Measurements from ENCODE around the gene TMEM51. TPM values are rescaled to one million over a fixed set of nuclear protein-coding genes. Genes with fewer than 3 reads are reported as not detected.

The TMEM51 gene
- total and polyA plus RNA-seq, 2 of the 4 experiments (the other 2 are of a cell fraction): 2.7 to 10.2 TPM

GRCh38 chr1:15152318-15153183 lies 996 bp upstream of the TMEM51 start:
- H2BK20ac ChIP-seq (ENCODE audit: low read depth, low read length): no peak overlapping the region
- peak overlapping the region; percentile 64 for H3K27ac ChIP-seq (ENCODE audit: insufficient read depth, low read length)
- TF ChIP-seq ELK1 (IDR thresholded peaks at IDR 0.05; ENCODE audit: borderline replicate concordance, low read depth, low read length): no peak
- no peak for TF ChIP-seq USF2 (IDR thresholded peaks at IDR 0.05; ENCODE audit: low read depth, low read length)
- TF ChIP-seq FOS (IDR thresholded peaks at IDR 0.05; ENCODE audit: low read depth, low read length): no peak
- peak; percentile 49; the same call in 1 of the 2 replicates for TF ChIP-seq MXI1 (IDR thresholded peaks at IDR 0.05; ENCODE audit: borderline replicate concordance, low read depth, low read length)
- TF ChIP-seq CEBPB (IDR thresholded peaks at IDR 0.05; ENCODE audit: low read depth, low read length): no peak
- TF ChIP-seq RAD21 (IDR thresholded peaks at IDR 0.05; ENCODE audit: low read length): peak; percentile 83
- TF ChIP-seq MAFK (IDR thresholded peaks at IDR 0.05; ENCODE audit: low read depth, low read length): no peak
- no peak for TF ChIP-seq NFE2L2 (IDR thresholded peaks at IDR 0.05; ENCODE audit: low read depth, low read length)
- peak; percentile 36; the same call in 1 of the 2 replicates for TF ChIP-seq POLR2A (IDR thresholded peaks at IDR 0.05; ENCODE audit: low read depth, low read length)
- no peak for TF ChIP-seq RFX5 (IDR thresholded peaks at IDR 0.05; ENCODE audit: low read depth, low read length)
- peak; percentile 85 for TF ChIP-seq CTCF (conservative IDR thresholded peaks at IDR 0.05; ENCODE audit: low read depth, low read length)
- peak; percentile 86 for TF ChIP-seq SMC3 (IDR thresholded peaks at IDR 0.05; ENCODE audit: low read depth, low read length)
- TF ChIP-seq RCOR1 (IDR thresholded peaks at IDR 0.05; ENCODE audit: insufficient replicate concordance, low read length): no peak

More at GRCh38 chr1:15152318-15153183, 996 bp upstream of the TMEM51 start:
- intact Hi-C loops (cut with micrococcal nuclease): loop anchor here (1.0 to 2.0 kb wide), 3 partner anchors 60 to 278 kb away; no protein-coding TSS in a partner anchor
- ChIA-PET CTCF (interaction anchor here (0.7 to 2.4 kb wide), 15 partner anchors 10 to 160 kb away, joined by 3 to 14 read pairs (median 3); no protein-coding TSS in a partner anchor), POLR2A (ENCODE audit: unreplicated experiment) (no interaction called here)
- Histone ChIP-seq H2BK120ac (ENCODE audit: low read depth, low read length) (no peak overlapping the region), H2BK5ac (ENCODE audit: low read depth, low read length, poor library complexity, severe bottlenecking) (no peak overlapping the region), H3K4me3 (ENCODE audit: insufficient read depth, low read depth, low read length) (peak overlapping the region; percentile 80), H2AFZ (replicated peaks; ENCODE audit: low read length, poor library complexity) (peak overlapping the region; percentile 84), H4K5ac (ENCODE audit: low read depth, low read length) (no peak overlapping the region), H3K36me3 (ENCODE audit: control insufficient read depth, insufficient read depth, low read length) (peaks cover 2% of the 10 kb centered on the region), H3K79me1 (ENCODE audit: low read depth in 1 of 2, low read length in 2 of 2) (peaks cover 27 to 35% of the 10 kb centered on the region in 2 experiments), H3K9me1 (ENCODE audit: insufficient read depth, low read length) (peaks cover 17% of the 10 kb centered on the region), H3K27me3 (ENCODE audit: control insufficient read depth, insufficient read depth, low read length) (0 out of 2 replicates have a peak, but pooled peaks cover 3% of the 10 kb centered on the region), H3K9me3 (ENCODE audit: control insufficient read depth, insufficient read depth, low read length) (peaks cover 3% of the 10 kb centered on the region; the same call in 1 of the 2 replicates), H4K20me1 (ENCODE audit: insufficient read depth, low read length) (peaks cover 6% of the 10 kb centered on the region; the same call in 1 of the 2 replicates), H3K56ac (ENCODE audit: extremely low read depth, insufficient read depth, low read length) (no peak overlapping the region), H3K4me1 (ENCODE audit: control insufficient read depth, insufficient read depth, low read length) (peaks cover 19% of the 10 kb centered on the region), H3K18ac (ENCODE audit: low read depth, low read length) (no peak overlapping the region; the same call in 1 of the 2 replicates), H2AK9ac (replicated peaks; ENCODE audit: low read depth, low read length, poor library complexity) (peak overlapping the region; percentile 85), H2BK15ac (ENCODE audit: low read depth, low read length) (no peak overlapping the region), H4K8ac (ENCODE audit: low read depth in 2 of 2, low read length in 2 of 2) (peak overlapping the region in 1 of 2 experiments; percentile 7; a peak in 1 of 4 replicates), H4K91ac (ENCODE audit: insufficient read depth, low read depth, low read length) (no peak overlapping the region), H3K14ac (replicated peaks; ENCODE audit: low read depth, low read length) (no peak overlapping the region), H2AK5ac (ENCODE audit: low read depth, low read length) (no peak overlapping the region; the same call in 1 of the 2 replicates), H3K23ac (ENCODE audit: low read depth, low read length) (no peak overlapping the region), H3K4ac (ENCODE audit: low read depth, low read length) (no peak overlapping the region; the same call in 1 of the 2 replicates), H3K9ac (ENCODE audit: low read depth, low read length) (peak overlapping the region; percentile 66), H3K4me2 (ENCODE audit: low read depth, low read length) (peak overlapping the region; percentile 88)
- no TSS peak for BruUV-seq (replicated peaks)
- ATAC-seq (ENCODE audit: low read depth) (peak; percentile 56), DNase-seq (peak; percentile 91)
- 1% methylated on average over 40 of the region's 61 CpGs; no CpG with 5 or more reads in 1 of the 2 experiments for WGBS, 2 experiments (ENCODE audit: extremely low coverage in 2 of 2, insufficient read length in 1 of 2)
- dilution Hi-C loops (cut with HindIII; ENCODE audit: low sequenced_read_pairs, unreplicated experiment): no loop called here
- in situ Hi-C loops (cut with MboI; ENCODE audit: low sequenced_read_pairs): loop anchor here (5.0 to 10.0 kb wide), 2 partner anchors 120 to 272 kb away; no protein-coding TSS in a partner anchor

Measured in IMR-90 (cell line).